ENCODE data around the gene TGIF2. TPM values are rescaled to one million over a fixed set of nuclear protein-coding genes. Genes with fewer than 3 reads are reported as not detected.

Gene TGIF2
- total and polyA plus RNA-seq, 2 of the 13 experiments (the other 11 are each of a cell fraction or from before 2014, with no cell fraction given): 41.3 to 53.9 TPM

DNA sequence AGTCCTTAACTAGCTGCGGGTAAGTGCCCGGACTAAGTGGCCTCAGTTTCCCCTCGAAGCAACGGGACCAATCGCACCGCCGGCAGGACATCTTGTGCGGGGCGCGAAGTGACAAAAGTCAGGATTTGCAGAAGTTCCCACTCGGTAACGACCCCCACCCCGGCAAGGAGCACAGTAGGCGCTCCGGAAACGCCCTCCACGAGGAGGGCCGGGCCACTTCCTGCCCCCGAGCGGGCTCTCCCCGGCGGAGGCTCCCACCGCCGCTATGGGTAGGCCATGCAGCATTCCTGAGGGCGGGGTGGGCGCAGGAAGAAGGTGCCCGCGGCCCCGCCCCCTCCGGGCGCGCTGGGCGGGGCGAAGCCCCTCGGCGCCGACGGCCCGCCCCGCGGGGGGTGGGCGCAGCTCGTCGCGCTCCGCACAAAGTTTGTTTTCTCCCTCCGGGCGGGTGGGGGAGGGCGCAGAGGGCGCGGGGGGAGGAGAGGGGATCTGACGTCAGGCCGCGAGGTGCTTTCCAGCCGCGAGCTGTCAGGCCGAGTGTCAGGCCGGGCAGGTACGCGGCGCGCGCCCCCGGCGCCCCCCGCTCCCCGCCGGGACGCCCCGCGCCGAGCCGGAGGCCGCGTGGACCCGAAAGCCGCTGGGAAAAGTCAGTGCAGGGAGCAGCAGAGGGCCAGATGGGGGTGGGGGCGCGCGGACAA, at the start of gene TGIF2 (continued):
- TF ChIP-seq AHR (CRISPR knock-in tag; IDR thresholded peaks at IDR 0.05): no peak; the same call in 1 of the 2 replicates
- no peak for TF ChIP-seq ZNF326 (CRISPR knock-in tag; IDR thresholded peaks at IDR 0.05; ENCODE audit: borderline replicate concordance)
- TF ChIP-seq ATF7 (IDR thresholded peaks at IDR 0.05): no peak
- no peak for TF ChIP-seq ATF7 (CRISPR knock-in tag; IDR thresholded peaks at IDR 0.05)
- TF ChIP-seq SSRP1 (CRISPR knock-in tag; IDR thresholded peaks at IDR 0.05): no peak
- no peak for TF ChIP-seq TCF7 (IDR thresholded peaks at IDR 0.05; ENCODE audit: low read depth)
- TF ChIP-seq ATF2 (CRISPR knock-in tag; IDR thresholded peaks at IDR 0.05): no peak; the same call in 1 of the 2 replicates
- TF ChIP-seq ZNF777 (CRISPR knock-in tag; IDR thresholded peaks at IDR 0.05): no peak; the same call in 1 of the 2 replicates
- TF ChIP-seq ZFP62 (CRISPR knock-in tag; IDR thresholded peaks at IDR 0.05): peak; percentile 85; the same call in 1 of the 2 replicates
- TF ChIP-seq PHF20 (CRISPR knock-in tag; IDR thresholded peaks at IDR 0.05): peak; percentile 85
- no peak for TF ChIP-seq RFX1 (IDR thresholded peaks at IDR 0.05)
- TF ChIP-seq, protein P1, sequence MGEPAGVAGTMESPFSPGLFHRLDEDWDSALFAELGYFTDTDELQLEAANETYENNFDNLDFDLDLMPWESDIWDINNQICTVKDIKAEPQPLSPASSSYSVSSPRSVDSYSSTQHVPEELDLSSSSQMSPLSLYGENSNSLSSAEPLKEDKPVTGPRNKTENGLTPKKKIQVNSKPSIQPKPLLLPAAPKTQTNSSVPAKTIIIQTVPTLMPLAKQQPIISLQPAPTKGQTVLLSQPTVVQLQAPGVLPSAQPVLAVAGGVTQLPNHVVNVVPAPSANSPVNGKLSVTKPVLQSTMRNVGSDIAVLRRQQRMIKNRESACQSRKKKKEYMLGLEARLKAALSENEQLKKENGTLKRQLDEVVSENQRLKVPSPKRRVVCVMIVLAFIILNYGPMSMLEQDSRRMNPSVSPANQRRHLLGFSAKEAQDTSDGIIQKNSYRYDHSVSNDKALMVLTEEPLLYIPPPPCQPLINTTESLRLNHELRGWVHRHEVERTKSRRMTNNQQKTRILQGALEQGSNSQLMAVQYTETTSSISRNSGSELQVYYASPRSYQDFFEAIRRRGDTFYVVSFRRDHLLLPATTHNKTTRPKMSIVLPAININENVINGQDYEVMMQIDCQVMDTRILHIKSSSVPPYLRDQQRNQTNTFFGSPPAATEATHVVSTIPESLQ (CRISPR knock-in tag; conservative IDR thresholded peaks at IDR 0.05): 0 out of 2 replicates have a peak, but pooled peaks have one; percentile 37
- peak; percentile 96 for TF ChIP-seq ZNF883 (CRISPR knock-in tag; IDR thresholded peaks at IDR 0.05; ENCODE audit: not compliant biosample characterization)
- TF ChIP-seq HDAC1 (CRISPR knock-in tag; IDR thresholded peaks at IDR 0.05): peak; percentile 84
- no peak for TF ChIP-seq FOXJ3 (CRISPR knock-in tag; IDR thresholded peaks at IDR 0.05; ENCODE audit: borderline replicate concordance)
- TF ChIP-seq ZNF337 (CRISPR knock-in tag; IDR thresholded peaks at IDR 0.05; ENCODE audit: borderline replicate concordance, low read depth): no peak
- TF ChIP-seq ZBTB40 (IDR thresholded peaks at IDR 0.05): no peak
- TF ChIP-seq ZBTB40 (CRISPR knock-in tag; IDR thresholded peaks at IDR 0.05): peak; percentile 71; the same call in 1 of the 2 replicates
- no peak for TF ChIP-seq NFE2L1 (CRISPR knock-in tag; IDR thresholded peaks at IDR 0.05; ENCODE audit: borderline replicate concordance)
